ENCODE measurements around the gene PGS1. TPM values are rescaled to one million over a fixed set of nuclear protein-coding genes. Genes with fewer than 3 reads are reported as not detected.
A peak's percentile ranks its signal among the peaks of the same experiment; 100 is the strongest.

PGS1 gene
- total and polyA plus RNA-seq, 8 donors = 11.9 to 209 (median 31.6) TPM

GRCh38 chr17:78406396-78406795 lies 27.9 kb downstream of the PGS1 start:
- Histone ChIP-seq H3K4me3 (no peak overlapping the region), H3K9me3 (no peaks in the 10 kb centered on the region), H3K27ac (no peak overlapping the region), H3K27me3 (no peaks in the 10 kb centered on the region), H3K36me3 (peaks cover 40 to 76% (median 66%) of the 10 kb centered on the region in 4 donors), H3K4me1 (peaks cover 12 to 52% (median 32%) of the 10 kb centered on the region in 4 donors)
- TF ChIP-seq EP300 (IDR thresholded peaks at IDR 0.05) (no peak), POLR2AphosphoS5 (IDR thresholded peaks at IDR 0.05) (no peak), POLR2A (IDR thresholded peaks at IDR 0.05) (no peak), CTCF (IDR thresholded peaks at IDR 0.05) (no peak)
- intact Hi-C loops (cut with DNase I; ENCODE audit: low total_unique reads) = no loop called here
- DNase-seq = no peak
- WGBS, 5 donors = 87 to 95% (median 93%) methylated on average over 6 of the region's 6 CpGs

GRCh38 chr17:78406920-78407319 lies 28.5 kb downstream of the PGS1 start:
- Histone ChIP-seq H3K27me3 (no peaks in the 10 kb centered on the region), H3K4me3 (no peak overlapping the region), H3K27ac (no peak overlapping the region), H3K36me3 (peaks cover 35 to 75% (median 61%) of the 10 kb centered on the region in 4 donors), H3K9me3 (no peaks in the 10 kb centered on the region), H3K4me1 (peaks cover 12 to 52% (median 33%) of the 10 kb centered on the region in 4 donors)
- intact Hi-C loops (cut with DNase I; ENCODE audit: low total_unique reads) = no loop called here
- DNase-seq = no peak
- no peak for TF ChIP-seq EP300 (IDR thresholded peaks at IDR 0.05)
- TF ChIP-seq POLR2A (IDR thresholded peaks at IDR 0.05) = no peak
- no peak for TF ChIP-seq CTCF (IDR thresholded peaks at IDR 0.05)
- TF ChIP-seq POLR2AphosphoS5 (IDR thresholded peaks at IDR 0.05) = no peak
- WGBS, 5 donors = 75 to 88% (median 83%) methylated on average over 5 to 8 of the region's 8 CpGs

- intact Hi-C loops (cut with DNase I; ENCODE audit: low total_unique reads) = no loop called here
These were observed 29.0 kb downstream of the PGS1 start for GRCh38 chr17:78407387-78408000.

GRCh38 chr17:78408476-78409050 lies 30.1 kb downstream of the PGS1 start:
- H3K27me3 ChIP-seq = no peaks in the 10 kb centered on the region
- peaks cover 19 to 74% (median 55%) of the 10 kb centered on the region in 4 donors for H3K36me3 ChIP-seq
- TF ChIP-seq POLR2AphosphoS5 (IDR thresholded peaks at IDR 0.05) (no peak), EP300 (IDR thresholded peaks at IDR 0.05) (no peak), POLR2A (IDR thresholded peaks at IDR 0.05) (no peak), CTCF (IDR thresholded peaks at IDR 0.05) (no peak)
- no peaks in the 10 kb centered on the region for H3K9me3 ChIP-seq
- no peak overlapping the region for H3K4me3 ChIP-seq
- WGBS, 5 donors = 68 to 86% (median 78%) methylated on average over 23 of the region's 23 CpGs
- peak overlapping the region in 3 of 5 donors; percentile 51 to 76 (median 65) for H3K27ac ChIP-seq
- intact Hi-C loops (cut with DNase I; ENCODE audit: low total_unique reads) = no loop called here
- DNase-seq = no peak
- H3K4me1 ChIP-seq = peaks cover 18 to 67% (median 38%) of the 10 kb centered on the region in 4 donors

More at GRCh38 chr17:78407387-78408000, 29.0 kb downstream of the PGS1 start:
- TF ChIP-seq POLR2A (IDR thresholded peaks at IDR 0.05) = no peak
- TF ChIP-seq POLR2AphosphoS5 (IDR thresholded peaks at IDR 0.05) = no peak
- TF ChIP-seq EP300 (IDR thresholded peaks at IDR 0.05) = no peak
- TF ChIP-seq CTCF (IDR thresholded peaks at IDR 0.05) = no peak
- Histone ChIP-seq H3K36me3 (peaks cover 30 to 75% (median 56%) of the 10 kb centered on the region in 4 donors), H3K27ac (no peak overlapping the region), H3K27me3 (no peaks in the 10 kb centered on the region), H3K4me1 (peaks cover 12 to 57% (median 33%) of the 10 kb centered on the region in 4 donors), H3K9me3 (no peaks in the 10 kb centered on the region), H3K4me3 (no peak overlapping the region)
- no peak for DNase-seq
- 83 to 86% (median 85%) methylated on average over 7 of the region's 7 CpGs for WGBS, 5 donors

Data from stomach (tissue), 9 donors.